K562 (cell line): ENCODE measurements around the gene NXF3. TPM values are rescaled to one million over a fixed set of nuclear protein-coding genes. Genes with fewer than 3 reads are reported as not detected.

Experiments used
- BRCA1 ChIP-seq, 2 experiments: fragments of 450-650 bp in 1 of 2; sonication (generic) in 1 of 2; formaldehyde crosslinking in 1 of 2; IDR thresholded peaks; 2 replicates each; pipeline versions ENCODE4 v1.5.0 to v1.6.1; 2017 to 2020; ENCODE audit warnings: mild to moderate bottlenecking in 1 of 2, missing genetic modification reagents in 1 of 2
- CCAR2 ChIP-seq: fragments of 200-400 bp; formaldehyde crosslinking; IDR thresholded peaks from 2 replicates; pipeline ENCODE4 v1.6.1; 2017; ENCODE audit warnings: mild to moderate bottlenecking, low read depth, low read length
- EGR1 ChIP-seq: fragments of 450-650 bp; conservative IDR thresholded peaks from 2 replicates; pipeline ENCODE4 v1.6.1; 2017; ENCODE audit warnings: mild to moderate bottlenecking
- EP400 ChIP-seq: fragments of 450-650 bp; IDR thresholded peaks from 2 replicates; pipeline ENCODE4 v1.6.1; 2017; ENCODE audit warnings: antibody characterized with exemption, mild to moderate bottlenecking, moderate library complexity
- GTF2E2 ChIP-seq: fragments of 200-800 bp; sonication (Bioruptor generic); IDR thresholded peaks from 2 replicates; pipeline ENCODE4 v1.6.1; 2016; ENCODE audit warnings: missing genetic modification characterization, missing compliant biosample characterization
- HDAC6 ChIP-seq: IDR thresholded peaks from 2 replicates; pipeline ENCODE4 v1.6.1; 2012; ENCODE audit warnings: low read depth, mild to moderate bottlenecking, control low read depth, inconsistent platforms, low read length, moderate library complexity
- HNRNPH1 ChIP-seq: fragments of 200-400 bp; formaldehyde crosslinking; optimal IDR thresholded peaks from 2 replicates; pipeline ENCODE3; 2017; ENCODE audit warnings: low read depth, mild to moderate bottlenecking, low read length, moderate library complexity
- JUN ChIP-seq, 2 experiments: sonication (generic) in 1 of 2; formaldehyde crosslinking in 1 of 2; IDR thresholded peaks; 2 replicates each; pipeline versions ENCODE4 v1.6.1 to v1.8.0; 2012 to 2022; ENCODE audit warnings: borderline replicate concordance in 2 of 2, mild to moderate bottlenecking in 2 of 2, improper control_type of control experiment in 1 of 2, low read depth in 1 of 2, low read length in 1 of 2, missing genetic modification reagents in 1 of 2
- KLF13 ChIP-seq: fragments of 450-650 bp; IDR thresholded peaks from 2 replicates; pipeline ENCODE4 v1.6.1; 2016; ENCODE audit warnings: missing genetic modification characterization, low read depth, mild to moderate bottlenecking, missing compliant biosample characterization, moderate library complexity, borderline replicate concordance
- MAFK ChIP-seq: IDR thresholded peaks from 2 replicates; pipeline ENCODE4 v1.6.1; 2011; ENCODE audit warnings: low read length, improper control_type of control experiment
- MTF1 ChIP-seq: fragments of 250-450 bp; sonication (Bioruptor Pico); IDR thresholded peaks from 2 replicates; pipeline ENCODE4 v1.9.0; 2021; ENCODE audit warnings: moderate library complexity, mild to moderate bottlenecking, inconsistent platforms, borderline replicate concordance
- MXI1 ChIP-seq: IDR thresholded peaks from 2 replicates; pipeline ENCODE4 v1.6.1; 2011; ENCODE audit warnings: low read depth, mild to moderate bottlenecking, improper control_type of control experiment, low read length
- PHB ChIP-seq: fragments of 250-450 bp; sonication (Bioruptor Pico); IDR thresholded peaks from 2 replicates; pipeline ENCODE4 v1.5.0; 2021
- PHF8 ChIP-seq: fragments of 200-600 bp; sonication (generic); IDR thresholded peaks from 2 replicates; pipeline ENCODE4 v1.6.1; 2012; ENCODE audit warnings: mixed run types, mild to moderate bottlenecking, inconsistent platforms, low read length, moderate library complexity, borderline replicate concordance
- POLR2AphosphoS2 ChIP-seq: IDR thresholded peaks from 2 replicates; pipeline ENCODE4 v1.6.1; 2012; ENCODE audit warnings: low read length, improper control_type of control experiment
- RB1 ChIP-seq: fragments of 450-650 bp; IDR thresholded peaks from 2 replicates; pipeline ENCODE4 v1.6.1; 2017; ENCODE audit warnings: low read depth, mild to moderate bottlenecking
- SRF ChIP-seq, 2 experiments: fragments of 250-450, 450-650 bp in 1 of 2; sonication (Bioruptor Pico) in 1 of 2; sonication (generic) in 1 of 2; formaldehyde crosslinking; IDR thresholded peaks; 2 replicates each; pipeline versions ENCODE4 v1.5.0 to v1.5.1; 2020 to 2022; ENCODE audit warnings: mild to moderate bottlenecking in 1 of 2, missing genetic modification reagents in 1 of 2
- TCF7L2 ChIP-seq: fragments of 150-350 bp; IDR thresholded peaks from 2 replicates; pipeline ENCODE4 v1.6.1; 2016; ENCODE audit warnings: low read depth, mild to moderate bottlenecking, low read length, moderate library complexity
- TRIM24 ChIP-seq, 2 experiments: fragments of 450-650 bp; IDR thresholded peaks; 2 replicates each; pipeline ENCODE4 v1.6.1; 2016
- ZNF668 ChIP-seq: fragments of 250-450 bp; sonication (Bioruptor Pico); IDR thresholded peaks from 2 replicates; pipeline ENCODE4 v1.8.0; 2022; ENCODE audit warnings: mild to moderate bottlenecking, inconsistent platforms
- ZNF695 ChIP-seq: fragments of 450-650 bp; formaldehyde crosslinking; IDR thresholded peaks from 2 replicates; pipeline ENCODE4 v1.4.0; 2020; ENCODE audit warnings: mild to moderate bottlenecking, moderate library complexity
- ZZZ3 ChIP-seq: fragments of 450-650 bp; IDR thresholded peaks from 2 replicates; pipeline ENCODE4 v1.6.1; 2016; ENCODE audit warnings: antibody characterized with exemption, mild to moderate bottlenecking, moderate library complexity
- polyA plus RNA-seq, 8 experiments: library from polyadenylated mRNA; depleted of rRNA in 4 of 8; stranded (reverse) in 5 of 8; unstranded in 3 of 8; fragments of >200 nt; fragmentation: Nextera tagmentation in 2 of 8; fragmentation: Illumina TruSeq in 1 of 8; extraction: Ambion mirVana in 2 of 8; extraction: Trizol in 1 of 8; gene quantifications; 2 replicates each; pipeline versions ENCODE4 v1.2.1 to v1.2.3, GENCODE V29; 2011 to 2014; ENCODE audit warnings: inconsistent platforms in 1 of 8, missing spikeins in 1 of 8
- total RNA-seq, 7 experiments: library from RNA; depleted of rRNA in 6 of 7; stranded (reverse); fragments of >200 nt in 6 of 7; fragmentation: Illumina TruSeq in 2 of 7; extraction: Trizol in 2 of 7; gene quantifications; 2 replicates each; pipeline versions ENCODE4 v1.2.1 to v1.2.3, GENCODE V29; 2011 to 2021; ENCODE audit warnings: low replicate concordance in 1 of 7
- TF ChIP-seq, protein P1 (sequence below): fragments of 250-450 bp; sonication (Bioruptor Pico); IDR thresholded peaks from 2 replicates; pipeline ENCODE4 v1.5.0; 2020; ENCODE audit warnings: mild to moderate bottlenecking
- TF ChIP-seq, protein P2 (sequence below): fragments of 450-650 bp; IDR thresholded peaks from 2 replicates; pipeline ENCODE4 v1.6.1; 2017; ENCODE audit warnings: antibody characterized with exemption
- TF ChIP-seq, protein P3 (sequence below): sonication (generic); formaldehyde crosslinking; IDR thresholded peaks from 2 replicates; pipeline ENCODE4 v1.8.0; 2022; ENCODE audit warnings: missing genetic modification reagents, mild to moderate bottlenecking, borderline replicate concordance

Gene NXF3
- total and polyA plus RNA-seq, 9 of the 15 experiments (the other 6 are each of a cell fraction or from before 2014, with no cell fraction given) = 0.18 to 0.40 (median 0.28) TPM; not detected in 2

DNA sequence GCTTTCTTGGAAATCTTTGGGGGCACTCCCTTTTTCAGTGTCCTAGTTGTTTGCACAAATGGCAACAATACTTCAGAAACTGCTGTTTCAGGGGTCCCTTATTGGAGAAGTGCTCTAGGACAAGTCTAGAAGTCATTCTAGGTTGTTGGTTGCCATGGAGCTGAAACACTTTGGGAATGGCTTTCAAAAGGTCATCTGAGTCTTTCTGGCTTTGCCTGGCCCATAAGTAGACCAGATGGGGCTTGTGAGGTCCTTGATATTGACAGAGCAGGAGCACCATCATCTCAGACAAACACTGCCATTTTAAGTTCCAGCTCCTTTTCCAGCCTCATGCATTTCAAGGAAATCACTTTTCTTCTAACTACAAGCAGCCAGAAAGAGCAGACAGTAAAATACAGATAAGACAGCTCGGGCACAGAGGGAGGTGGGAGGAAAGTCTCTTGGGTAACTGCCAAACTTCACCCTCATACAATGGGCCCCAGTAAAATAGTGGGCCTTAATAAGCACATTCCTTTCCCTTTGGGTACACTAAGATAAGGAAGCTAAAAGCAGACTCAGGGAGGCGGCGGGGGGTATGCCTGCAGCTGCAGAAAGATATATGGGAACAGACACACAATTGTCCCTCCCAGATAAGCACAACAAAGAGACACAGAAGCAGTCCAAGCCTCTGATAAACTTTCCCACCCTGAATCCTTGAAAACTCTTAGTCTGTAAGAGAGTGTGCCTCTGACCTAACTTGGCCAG is 8.5 kb upstream of the NXF3 start (continued):
- TF ChIP-seq, protein P1, sequence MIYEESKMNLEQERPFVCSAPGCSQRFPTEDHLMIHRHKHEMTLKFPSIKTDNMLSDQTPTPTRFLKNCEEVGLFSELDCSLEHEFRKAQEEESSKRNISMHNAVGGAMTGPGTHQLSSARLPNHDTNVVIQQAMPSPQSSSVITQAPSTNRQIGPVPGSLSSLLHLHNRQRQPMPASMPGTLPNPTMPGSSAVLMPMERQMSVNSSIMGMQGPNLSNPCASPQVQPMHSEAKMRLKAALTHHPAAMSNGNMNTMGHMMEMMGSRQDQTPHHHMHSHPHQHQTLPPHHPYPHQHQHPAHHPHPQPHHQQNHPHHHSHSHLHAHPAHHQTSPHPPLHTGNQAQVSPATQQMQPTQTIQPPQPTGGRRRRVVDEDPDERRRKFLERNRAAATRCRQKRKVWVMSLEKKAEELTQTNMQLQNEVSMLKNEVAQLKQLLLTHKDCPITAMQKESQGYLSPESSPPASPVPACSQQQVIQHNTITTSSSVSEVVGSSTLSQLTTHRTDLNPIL = no peak
- no peak for TF ChIP-seq JUN (IDR thresholded peaks at IDR 0.05; ENCODE audit: borderline replicate concordance, low read depth, low read length)
- no peak for TF ChIP-seq JUN (CRISPR knock-in tag; IDR thresholded peaks at IDR 0.05; ENCODE audit: borderline replicate concordance)
- no peak for TF ChIP-seq CCAR2
- no peak for TF ChIP-seq RB1
- no peak for TF ChIP-seq MTF1 (CRISPR knock-in tag)
- no peak for TF ChIP-seq KLF13 (tag)
- peak; percentile 95 to 97 for TF ChIP-seq TRIM24 (IDR thresholded peaks at IDR 0.05)
- no peak for TF ChIP-seq ZNF695 (CRISPR knock-in tag)
- peak; percentile 67 for TF ChIP-seq EGR1
- TF ChIP-seq MAFK = peak; percentile 17; the same call in 1 of the 2 replicates
- TF ChIP-seq ZNF668 = no peak
- no peak for TF ChIP-seq PHB (CRISPR knock-in tag)
- TF ChIP-seq ZZZ3 = no peak
- TF ChIP-seq HDAC6 = no peak
- no peak for TF ChIP-seq PHF8
- no peak for TF ChIP-seq HNRNPH1
- TF ChIP-seq BRCA1 (IDR thresholded peaks at IDR 0.05) = no peak
- no peak for TF ChIP-seq BRCA1 (CRISPR knock-in tag; IDR thresholded peaks at IDR 0.05)
- no peak for TF ChIP-seq POLR2AphosphoS2
- TF ChIP-seq MXI1 = no peak
- TF ChIP-seq EP400 = no peak
- TF ChIP-seq, protein P2, sequence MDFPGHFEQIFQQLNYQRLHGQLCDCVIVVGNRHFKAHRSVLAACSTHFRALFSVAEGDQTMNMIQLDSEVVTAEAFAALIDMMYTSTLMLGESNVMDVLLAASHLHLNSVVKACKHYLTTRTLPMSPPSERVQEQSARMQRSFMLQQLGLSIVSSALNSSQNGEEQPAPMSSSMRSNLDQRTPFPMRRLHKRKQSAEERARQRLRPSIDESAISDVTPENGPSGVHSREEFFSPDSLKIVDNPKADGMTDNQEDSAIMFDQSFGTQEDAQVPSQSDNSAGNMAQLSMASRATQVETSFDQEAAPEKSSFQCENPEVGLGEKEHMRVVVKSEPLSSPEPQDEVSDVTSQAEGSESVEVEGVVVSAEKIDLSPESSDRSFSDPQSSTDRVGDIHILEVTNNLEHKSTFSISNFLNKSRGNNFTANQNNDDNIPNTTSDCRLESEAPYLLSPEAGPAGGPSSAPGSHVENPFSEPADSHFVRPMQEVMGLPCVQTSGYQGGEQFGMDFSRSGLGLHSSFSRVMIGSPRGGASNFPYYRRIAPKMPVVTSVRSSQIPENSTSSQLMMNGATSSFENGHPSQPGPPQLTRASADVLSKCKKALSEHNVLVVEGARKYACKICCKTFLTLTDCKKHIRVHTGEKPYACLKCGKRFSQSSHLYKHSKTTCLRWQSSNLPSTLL = no peak
- TF ChIP-seq, protein P3, sequence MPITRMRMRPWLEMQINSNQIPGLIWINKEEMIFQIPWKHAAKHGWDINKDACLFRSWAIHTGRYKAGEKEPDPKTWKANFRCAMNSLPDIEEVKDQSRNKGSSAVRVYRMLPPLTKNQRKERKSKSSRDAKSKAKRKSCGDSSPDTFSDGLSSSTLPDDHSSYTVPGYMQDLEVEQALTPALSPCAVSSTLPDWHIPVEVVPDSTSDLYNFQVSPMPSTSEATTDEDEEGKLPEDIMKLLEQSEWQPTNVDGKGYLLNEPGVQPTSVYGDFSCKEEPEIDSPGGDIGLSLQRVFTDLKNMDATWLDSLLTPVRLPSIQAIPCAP = no peak
- no peak for TF ChIP-seq TCF7L2
- TF ChIP-seq GTF2E2 (tag) = no peak
- TF ChIP-seq SRF (CRISPR knock-in tag; IDR thresholded peaks at IDR 0.05) = no peak
